HS-27A (cell line): ENCODE data around the gene KCNH6.

ENCODE experiments used
- DNase-seq: peaks from one replicate; pipeline ENCODE4 v3.0.0-alpha.2; 2012; ENCODE audit warnings: low read depth, missing footprints

Gene KCNH6

GRCh38 chr17:63488851-63489250, 34.3 kb upstream of the KCNH6 start:
- no peak for DNase-seq

- no peak for DNase-seq
Measured at GRCh38 chr17:63489291-63489690, 33.9 kb upstream of the KCNH6 start.

GRCh38 chr17:63490329-63490728, 32.8 kb upstream of the KCNH6 start:
- DNase-seq: no peak

- no peak for DNase-seq
Measured at GRCh38 chr17:63490858-63491400, 32.2 kb upstream of the KCNH6 start.

- DNase-seq: no peak
Measured at GRCh38 chr17:63491413-63491812, 31.7 kb upstream of the KCNH6 start.

GRCh38 chr17:63491977-63492618, 31.1 kb upstream of the KCNH6 start:
- DNase-seq: no peak

GRCh38 chr17:63492940-63493339, 30.2 kb upstream of the KCNH6 start:
- no peak for DNase-seq

- no peak for DNase-seq
Measured at GRCh38 chr17:63493411-63493810, 29.7 kb upstream of the KCNH6 start.

GRCh38 chr17:63494300-63494928, 28.7 kb upstream of the KCNH6 start:
- no peak for DNase-seq

- no peak for DNase-seq
Measured at GRCh38 chr17:63495491-63495890, 27.7 kb upstream of the KCNH6 start.

GRCh38 chr17:63496177-63496576, 27.0 kb upstream of the KCNH6 start:
- DNase-seq: no peak

- DNase-seq: no peak
Measured at GRCh38 chr17:63496663-63497400, 26.3 kb upstream of the KCNH6 start.

- no peak for DNase-seq
Measured at GRCh38 chr17:63497708-63498483, 25.3 kb upstream of the KCNH6 start.

- DNase-seq: no peak
Measured at GRCh38 chr17:63498626-63499195, 24.4 kb upstream of the KCNH6 start.

GRCh38 chr17:63500543-63501390, 22.4 kb upstream of the KCNH6 start:
- DNase-seq: no peak

GRCh38 chr17:63503341-63503705, 19.8 kb upstream of the KCNH6 start:
- DNase-seq: no peak

GRCh38 chr17:63504261-63504660, 18.9 kb upstream of the KCNH6 start:
- DNase-seq: no peak

- no peak for DNase-seq
Measured at GRCh38 chr17:63505341-63505740, 17.8 kb upstream of the KCNH6 start.

GRCh38 chr17:63506627-63507026, 16.5 kb upstream of the KCNH6 start:
- DNase-seq: no peak

GRCh38 chr17:63511331-63511730, 11.8 kb upstream of the KCNH6 start:
- no peak for DNase-seq

- DNase-seq: no peak
Measured at GRCh38 chr17:63512388-63512787, 10.8 kb upstream of the KCNH6 start.
